AG10803 (cell line): ENCODE data around the gene TRPM1.

ENCODE experiments used
- DNase-seq: peaks from one replicate; pipeline ENCODE4 v3.0.0; 2010; ENCODE audit warnings: low read depth
- H3K4me3 ChIP-seq: 2 replicates; pipeline ENCODE4 v1.5.1; 2011; ENCODE audit warnings: mild to moderate bottlenecking, low read length, control low read depth
- CTCF ChIP-seq: conservative IDR thresholded peaks from 2 replicates; pipeline ENCODE4 v1.5.1; 2011; ENCODE audit warnings: mild to moderate bottlenecking, low read length, control low read depth, inconsistent platforms

TRPM1 gene

GRCh38 chr15:31116423-31117030 is 15.0 kb upstream of the TRPM1 start:
- DNase-seq: no peak
- TF ChIP-seq CTCF: no peak
- no peak overlapping the region for H3K4me3 ChIP-seq

GRCh38 chr15:31111091-31111647 is 9.6 kb upstream of the TRPM1 start:
- peak; percentile 47 for DNase-seq
- TF ChIP-seq CTCF: no peak
- no peak overlapping the region for H3K4me3 ChIP-seq

GRCh38 chr15:31108836-31109235 is 7.3 kb upstream of the TRPM1 start:
- no peak overlapping the region for H3K4me3 ChIP-seq
- TF ChIP-seq CTCF: no peak
- DNase-seq: no peak

GRCh38 chr15:31106495-31107300 is 5.2 kb upstream of the TRPM1 start:
- peak; percentile 42 for DNase-seq
- TF ChIP-seq CTCF: no peak

GRCh38 chr15:31104003-31104402 is 2.5 kb upstream of the TRPM1 start:
- no peak for TF ChIP-seq CTCF
- DNase-seq: no peak
- no peak overlapping the region for H3K4me3 ChIP-seq

More at GRCh38 chr15:31106495-31107300, 5.2 kb upstream of the TRPM1 start:
- no peak overlapping the region for H3K4me3 ChIP-seq

- no peak overlapping the region for H3K4me3 ChIP-seq
- no peak for TF ChIP-seq CTCF
- DNase-seq: no peak
These were observed 1.1 kb upstream of the TRPM1 start for GRCh38 chr15:31102374-31103342.
